HCT116 (cell line): ENCODE data around the gene ALX4. TPM values are rescaled to one million over a fixed set of nuclear protein-coding genes. Genes with fewer than 3 reads are reported as not detected.

Experiments used
- ATAC-seq: fragments of 200-7000 bp; cut with Tn5 transposase; 2 replicates; pipeline ENCODE4 v1.9.1; 2020; ENCODE audit warnings: mild to moderate bottlenecking, moderate library complexity
- BruUV-seq: library from RNA; stranded (reverse); fragments of 400-500 nt; replicated peaks from 2 replicates; lab custom pipeline; 2021; lab: Mats Ljungman, UMichigan
- CTCF ChIA-PET: fragments of 300-600 bp; sonication (Branson Sonifier 250); formaldehyde crosslinking; loops from one replicate; lab custom pipeline; 2021; ENCODE audit warnings: antibody characterized with exemption; lab: Charles Lee
- POLR2A ChIA-PET: fragments of 300-600, 350-600 bp; sonication (Branson Sonifier 250); formaldehyde crosslinking; loops from one replicate; lab custom pipeline; 2021; ENCODE audit warnings: antibody characterized with exemption; lab: Charles Lee
- RAD21 ChIA-PET, 2 experiments: fragments of 300-600 bp; sonication (Branson Sonifier 250); formaldehyde crosslinking; loops; one replicate each; lab custom pipeline; 2023; ENCODE audit warnings: low total read pairs in 2 of 2; ENCODE audit not compliant: uncharacterized antibody in 2 of 2, unreplicated experiment in 2 of 2, low non-redundant PET in 1 of 2; lab: Charles Lee
- DNase-seq: peaks from one replicate; pipeline ENCODE4 v3.0.0-alpha.2; 2010; ENCODE audit warnings: low read depth, low spot score
- H2AFZ ChIP-seq: fragments of 200-600 bp; shearing (Covaris generic), sonication (generic); 2 replicates; pipeline ENCODE4 v1.6.1; 2017; ENCODE audit warnings: low read depth, mixed run types, mixed read lengths, antibody characterized with exemption, low read length; ENCODE audit not compliant: poor library complexity, severe bottlenecking
- H3K27ac ChIP-seq: 2 replicates; pipeline ENCODE4 v1.5.1; 2012; ENCODE audit warnings: low read depth, low read length
- H3K27me3 ChIP-seq: fragments of 200-600 bp; sonication (generic); 2 replicates; pipeline ENCODE4 v1.6.1; 2016; ENCODE audit warnings: mixed run types, low read length, mixed read lengths; ENCODE audit not compliant: insufficient read depth
- H3K36me3 ChIP-seq, 2 experiments: fragments of 200-500 bp in 1 of 2; fragments of 200-600 bp in 1 of 2; sonication (Bioruptor generic) in 1 of 2; sonication (generic) in 1 of 2; 2 replicates each; pipeline versions ENCODE4 v1.5.1 to v1.6.1; 2014 to 2016; ENCODE audit warnings: low read length in 2 of 2, inconsistent platforms in 1 of 2, mixed read lengths in 1 of 2, mixed run types in 1 of 2; ENCODE audit not compliant: insufficient read depth in 2 of 2, control insufficient read depth in 1 of 2
- H3K4me1 ChIP-seq, 2 experiments: fragments of 200-600 bp in 1 of 2; sonication (generic) in 1 of 2; 2 replicates each; pipeline versions ENCODE4 v1.5.1 to v1.6.1; 2012 to 2017; ENCODE audit warnings: low read length in 2 of 2, inconsistent platforms in 1 of 2, mild to moderate bottlenecking in 1 of 2, mixed read lengths in 1 of 2, mixed run types in 1 of 2, moderate library complexity in 1 of 2; ENCODE audit not compliant: insufficient read depth in 2 of 2, control insufficient read depth in 1 of 2
- H3K4me2 ChIP-seq: fragments of 200-600 bp; sonication (generic); 2 replicates; pipeline ENCODE4 v1.6.1; 2017; ENCODE audit warnings: mixed run types, low read length, mixed read lengths
- H3K4me3 ChIP-seq, 2 experiments: fragments of 200-600 bp in 1 of 2; sonication (generic) in 1 of 2; replicated peaks in 1 of 2; 2 replicates each; pipeline ENCODE4 v1.5.1; 2011 to 2016; ENCODE audit warnings: low read length in 2 of 2, control low read depth in 1 of 2, low read depth in 1 of 2, mild to moderate bottlenecking in 1 of 2, mixed read lengths in 1 of 2, mixed run types in 1 of 2
- H3K79me2 ChIP-seq: fragments of 200-600 bp; sonication (generic); 2 replicates; pipeline ENCODE4 v1.6.1; 2017; ENCODE audit warnings: mild to moderate bottlenecking, mixed run types, low read length, moderate library complexity, mixed read lengths; ENCODE audit not compliant: insufficient read depth
- H3K9ac ChIP-seq: fragments of 200-600 bp; sonication (generic); 2 replicates; pipeline ENCODE4 v1.6.1; 2016; ENCODE audit warnings: low read length, mixed read lengths
- H3K9me2 ChIP-seq: fragments of 200-600 bp; sonication (generic), shearing (Covaris generic); 2 replicates; pipeline ENCODE4 v1.6.1; 2017; ENCODE audit warnings: mixed run types, mild to moderate bottlenecking, moderate library complexity; ENCODE audit not compliant: insufficient read depth
- H3K9me3 ChIP-seq, 2 experiments: fragments of 200-500 bp in 1 of 2; fragments of 200-600 bp in 1 of 2; sonication (Bioruptor generic) in 1 of 2; sonication (generic) in 1 of 2; 2 replicates each; pipeline ENCODE4 v1.6.1; 2014 to 2017; ENCODE audit warnings: low read length in 2 of 2, mixed read lengths in 2 of 2, inconsistent platforms in 1 of 2, low read depth in 1 of 2, mild to moderate bottlenecking in 1 of 2, mixed run types in 1 of 2, moderate library complexity in 1 of 2; ENCODE audit not compliant: control insufficient read depth in 1 of 2, insufficient read depth in 1 of 2
- H4K20me1 ChIP-seq: fragments of 200-600 bp; sonication (generic), shearing (Covaris generic); 2 replicates; pipeline ENCODE4 v1.6.1; 2017; ENCODE audit warnings: mixed run types, mild to moderate bottlenecking, moderate library complexity; ENCODE audit not compliant: insufficient read depth
- ATF3 ChIP-seq: IDR thresholded peaks from 2 replicates; pipeline ENCODE4 v1.6.1; 2012
- CEBPB ChIP-seq: IDR thresholded peaks from 2 replicates; pipeline ENCODE4 v1.6.1; 2012; ENCODE audit warnings: low read depth
- CTCF ChIP-seq, 3 experiments: fragments of 200-600 bp in 1 of 3; sonication (generic) in 1 of 3; IDR thresholded peaks in 2 of 3; conservative IDR thresholded peaks in 1 of 3; 2 replicates each; pipeline ENCODE4 v1.5.1; 2012 to 2017; ENCODE audit warnings: low read depth in 2 of 3, low read length in 2 of 3, antibody characterized with exemption in 1 of 3, borderline replicate concordance in 1 of 3, control low read depth in 1 of 3, mild to moderate bottlenecking in 1 of 3, mixed read lengths in 1 of 3, mixed run types in 1 of 3, moderate library complexity in 1 of 3; ENCODE audit not compliant: insufficient read depth in 1 of 3
- EGR1 ChIP-seq: IDR thresholded peaks from 2 replicates; pipeline ENCODE4 v1.6.1; 2012; ENCODE audit warnings: low read depth
- EZH2 ChIP-seq: fragments of 200-600 bp; sonication (generic); IDR thresholded peaks from 2 replicates; pipeline ENCODE4 v1.6.1; 2017; ENCODE audit warnings: antibody characterized with exemption, mixed run types
- EZH2phosphoT487 ChIP-seq: fragments of 200-600 bp; IDR thresholded peaks from 2 replicates; pipeline ENCODE4 v1.6.1; 2018; ENCODE audit warnings: antibody characterized with exemption, borderline replicate concordance
- FOSL1 ChIP-seq: IDR thresholded peaks from 2 replicates; pipeline ENCODE4 v1.6.1; 2012; ENCODE audit warnings: low read depth
- JUND ChIP-seq: IDR thresholded peaks from 2 replicates; pipeline ENCODE4 v1.6.1; 2012
- MAX ChIP-seq: IDR thresholded peaks from 2 replicates; pipeline ENCODE4 v1.6.1; 2012
- POLR2AphosphoS5 ChIP-seq: IDR thresholded peaks from 2 replicates; pipeline ENCODE4 v1.6.1; 2011; ENCODE audit warnings: mild to moderate bottlenecking, low read depth, low read length, moderate library complexity
- RAD21 ChIP-seq: IDR thresholded peaks from 2 replicates; pipeline ENCODE4 v1.6.1; 2012; ENCODE audit warnings: low read depth, mild to moderate bottlenecking
- REST ChIP-seq: IDR thresholded peaks from 2 replicates; pipeline ENCODE4 v1.6.1; 2012; ENCODE audit warnings: low read depth
- SIN3A ChIP-seq: IDR thresholded peaks from 2 replicates; pipeline ENCODE4 v1.6.1; 2012; ENCODE audit warnings: low read depth
- SP1 ChIP-seq: IDR thresholded peaks from 2 replicates; pipeline ENCODE4 v1.6.1; 2012; ENCODE audit warnings: low read depth
- SRF ChIP-seq: IDR thresholded peaks from 2 replicates; pipeline ENCODE4 v1.6.1; 2012; ENCODE audit warnings: low read depth
- TCF7L2 ChIP-seq: IDR thresholded peaks from 2 replicates; pipeline ENCODE4 v1.7.0; 2011; ENCODE audit warnings: borderline replicate concordance, inconsistent platforms; ENCODE audit not compliant: insufficient read depth, insufficient read length; ENCODE audit errors: extremely low read depth
- YY1 ChIP-seq: IDR thresholded peaks from 2 replicates; pipeline ENCODE4 v1.6.1; 2011; ENCODE audit warnings: low read length, low read depth, moderate library complexity, mild to moderate bottlenecking; ENCODE audit not compliant: insufficient replicate concordance; ENCODE audit errors: extremely low read depth
- ZBTB33 ChIP-seq: IDR thresholded peaks from 2 replicates; pipeline ENCODE4 v1.6.1; 2011; ENCODE audit warnings: mild to moderate bottlenecking, low read length, moderate library complexity; ENCODE audit not compliant: insufficient replicate concordance; ENCODE audit errors: extremely low read depth
- ZFX ChIP-seq: fragments of 450-650 bp; IDR thresholded peaks from 2 replicates; pipeline ENCODE4 v1.6.1; 2017
- ZNF274 ChIP-seq: fragments of 200-500 bp; sonication (Bioruptor generic); IDR thresholded peaks from 2 replicates; pipeline ENCODE4 v1.6.1; 2014; ENCODE audit warnings: mild to moderate bottlenecking, low read depth, low read length, inconsistent platforms
- intact Hi-C: fragments of 100-400 bp; cut with micrococcal nuclease; formaldehyde crosslinking; loops from 2 replicates; pipeline ENCODE4 v1.10.0; 2022
- total RNA-seq: library from RNA; stranded (reverse); gene quantifications from one replicate; pipeline ENCODE4 v1.2.1, GENCODE V29; 2021; ENCODE audit not compliant: unreplicated experiment

The ALX4 gene
- total RNA-seq, 1 experiment from 2014 or later: not detected

- POLR2A ChIA-PET: no interaction called here
- Histone ChIP-seq H3K4me2 (no peak overlapping the region), H3K36me3 (no peaks in the 10 kb centered on the region), H3K27ac (no peak overlapping the region), H4K20me1 (no peaks in the 10 kb centered on the region), H2AFZ (no peak overlapping the region), H3K9me2 (no peaks in the 10 kb centered on the region), H3K9me3 (no peaks in the 10 kb centered on the region), H3K4me1 (peaks cover 10 to 20% of the 10 kb centered on the region in 2 experiments), H3K4me3 (no peak overlapping the region), H3K79me2 (no peaks in the 10 kb centered on the region), H3K27me3 (no peaks in the 10 kb centered on the region), H3K9ac (no peak overlapping the region)
- intact Hi-C loops: no loop called here
- CTCF ChIA-PET: no interaction called here
- TF ChIP-seq CTCF (IDR thresholded peaks at IDR 0.05 in 2 of 3, conservative IDR thresholded peaks at IDR 0.05 in 1 of 3; ENCODE audit: borderline replicate concordance in 1 of 3, insufficient read depth in 1 of 3, low read depth in 2 of 3, low read length in 2 of 3): no peak
- TF ChIP-seq SIN3A: no peak
- no peak for TF ChIP-seq MAX
- TF ChIP-seq ZFX: no peak
- TF ChIP-seq ATF3: no peak
- TF ChIP-seq ZBTB33: no peak
- TF ChIP-seq EZH2: no peak
- TF ChIP-seq YY1: no peak
- TF ChIP-seq ZNF274: no peak
- TF ChIP-seq CEBPB: no peak
- TF ChIP-seq POLR2AphosphoS5: no peak
- TF ChIP-seq RAD21: no peak
- no peak for TF ChIP-seq SRF
- no peak for TF ChIP-seq EZH2phosphoT487
- TF ChIP-seq REST: no peak
- TF ChIP-seq TCF7L2: no peak
- no peak for TF ChIP-seq SP1
- TF ChIP-seq EGR1: no peak
- no peak for TF ChIP-seq JUND
- TF ChIP-seq FOSL1: no peak
- ATAC-seq: no peak
- DNase-seq: no peak
- RAD21 ChIA-PET: interaction anchor here in 1 of 2 experiments (0.6 kb wide), 1 partner anchor 626 kb away, joined by 4 read pairs; no protein-coding TSS in a partner anchor
- no TSS peak for BruUV-seq
These were observed 68.1 kb downstream of the ALX4 start for GRCh38 chr11:44241851-44242250.
